HG03159 (cell line): Measurements from ENCODE around the gene MCTS1.
A peak's percentile ranks its signal among the peaks of the same experiment; 100 is the strongest.
"Not testable (repeated sequence)": the region's sequence is repeated elsewhere in the genome, so short reads cannot be mapped to it uniquely, and the experiment has no call there.

Experiments used
- ATAC-seq: cut with Tn5 transposase; IDR thresholded peaks from one replicate; pipeline ENCODE4 v1.9.1; 2021; ENCODE audit warnings: mild to moderate bottlenecking, moderate library complexity; ENCODE audit not compliant: unreplicated experiment

The MCTS1 gene

GRCh38 chrX:120629667-120630537 lies 26.0 kb downstream of the MCTS1 start, which contains the start of gene C1GALT1C1:
Gene C1GALT1C1, minus strand, starts transcription at chrX:120630054. Its CDS starts 2,888 bp downstream, at chrX:120627166.
- peak; percentile 96 for ATAC-seq

GRCh38 chrX:120638619-120639018 lies 34.7 kb downstream of the MCTS1 start:
- ATAC-seq: no peak

- no peak for ATAC-seq
Observed at GRCh38 chrX:120642871-120643270, 39.0 kb downstream of the MCTS1 start.

DNA sequence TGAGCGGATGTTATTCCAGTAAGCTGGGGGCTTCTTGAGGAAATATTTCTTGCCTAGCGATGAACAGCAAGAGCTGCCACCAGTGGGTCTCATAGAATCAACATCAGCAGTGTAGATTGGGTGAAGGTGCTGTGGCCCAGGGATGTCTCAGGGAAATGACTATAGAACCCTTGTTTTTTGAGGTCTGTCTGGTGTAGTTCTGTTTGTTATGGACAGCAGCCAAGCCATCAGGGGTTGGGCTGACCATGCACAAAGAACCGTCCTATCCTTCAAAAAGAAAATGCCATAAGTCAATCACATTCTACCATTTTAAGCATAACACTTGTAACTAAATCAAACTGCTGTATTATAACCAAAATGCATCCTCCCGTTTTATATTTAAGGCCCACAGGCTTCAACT lies 43.2 kb downstream of the MCTS1 start:
- ATAC-seq: no peak

DNA sequence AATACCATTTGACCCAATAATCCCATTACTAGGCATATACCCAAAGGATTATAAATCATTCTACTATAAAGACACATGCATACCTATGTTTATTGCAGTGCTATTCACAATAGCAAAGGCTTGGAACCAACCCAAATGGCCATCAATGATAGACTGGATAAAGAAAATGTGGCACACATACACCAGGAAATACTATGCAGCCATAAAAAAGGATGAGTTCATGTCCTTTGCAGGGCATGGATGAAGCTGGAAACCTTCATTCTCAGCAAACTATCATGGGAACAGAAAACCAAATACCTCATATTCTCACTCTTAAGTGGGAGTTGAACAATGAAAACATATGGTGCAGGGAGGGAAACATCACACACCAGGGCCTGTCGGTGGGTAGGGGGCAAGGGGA lies 48.4 kb downstream of the MCTS1 start:
- not testable (repeated sequence) for ATAC-seq

DNA sequence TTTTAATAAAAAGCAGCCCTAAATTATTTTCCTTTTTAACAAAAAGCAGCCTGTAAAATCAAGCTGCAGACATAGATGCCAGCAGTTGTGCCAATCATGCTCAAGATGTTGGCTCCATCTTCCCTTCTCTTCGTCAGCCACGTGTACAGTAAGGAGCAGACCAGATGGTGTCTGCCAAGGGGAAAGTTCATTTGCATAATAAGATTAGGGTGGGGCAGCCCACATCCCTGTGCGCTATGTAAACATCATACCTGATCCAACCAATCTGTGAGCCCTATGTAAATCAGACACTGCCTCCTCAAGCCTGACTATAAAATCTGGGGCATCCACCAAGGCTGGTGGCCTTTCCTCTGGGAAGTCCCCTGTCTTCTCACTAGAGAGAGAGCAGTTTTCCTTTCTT lies 49.1 kb downstream of the MCTS1 start:
- ATAC-seq: no peak

- no peak for ATAC-seq
Observed at GRCh38 chrX:120660637-120661036, 56.7 kb downstream of the MCTS1 start.
